ENCODE measurements around the gene SNRNP200.

Gene SNRNP200

DNA sequence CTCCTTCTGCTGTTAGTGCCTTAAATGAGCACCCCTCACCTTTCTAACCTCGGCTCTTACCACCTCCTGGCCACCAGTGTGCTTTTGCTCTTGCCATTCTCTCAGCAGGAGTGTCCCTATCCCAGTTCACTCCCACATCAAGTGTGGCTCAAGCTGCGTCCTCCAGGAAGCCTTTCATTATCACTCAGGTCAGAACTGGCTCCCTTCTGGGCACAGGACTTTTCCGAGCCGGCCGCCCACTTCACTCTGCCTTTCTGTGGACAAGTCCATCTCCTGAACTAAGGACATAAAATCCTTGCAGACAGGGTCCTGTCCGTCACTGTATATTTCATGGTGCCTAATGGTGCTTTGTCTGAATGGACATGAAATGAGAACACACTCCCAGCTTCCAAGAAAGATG is 55.2 kb downstream of the SNRNP200 start:
- Histone ChIP-seq H3K9ac (ENCODE audit: low read depth, low read length) (no peak overlapping the region), H3K27me3 (ENCODE audit: control insufficient read depth, insufficient read depth, low read length) (no peaks in the 10 kb centered on the region), H3K9me3 (ENCODE audit: control insufficient read depth, insufficient read depth, low read length) (no peaks in the 10 kb centered on the region), H3K36me3 (ENCODE audit: control insufficient read depth, insufficient read depth, low read length) (peaks cover 37% of the 10 kb centered on the region), H3K4me3 (ENCODE audit: low read depth, low read length) (no peak overlapping the region), H3K27ac (ENCODE audit: low read depth, low read length) (no peak overlapping the region), H3K4me1 (ENCODE audit: control insufficient read depth, insufficient read depth, low read length) (no peaks in the 10 kb centered on the region)

DNA sequence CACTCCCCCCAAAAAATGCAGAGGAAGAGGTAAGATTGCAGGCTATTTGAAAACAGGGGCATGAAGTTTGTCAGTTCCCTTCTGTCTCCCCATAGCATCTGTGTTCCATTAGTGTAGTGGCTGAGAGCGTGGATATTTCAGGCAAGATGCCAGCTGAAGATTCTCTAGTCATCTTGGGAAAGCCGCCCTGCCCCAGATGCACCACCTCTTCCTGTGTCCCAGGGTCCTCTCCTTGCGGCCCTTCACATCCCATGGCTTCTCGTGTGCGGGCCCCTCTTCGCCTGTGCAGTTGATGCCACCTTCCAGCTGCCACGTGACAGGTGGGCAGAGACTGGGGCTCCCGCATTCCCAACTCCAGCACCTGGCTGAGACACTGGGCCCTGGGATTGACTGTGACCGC is 55.7 kb downstream of the SNRNP200 start:
- H3K9ac ChIP-seq (ENCODE audit: low read depth, low read length), result no peak overlapping the region
- no peak overlapping the region for H3K27ac ChIP-seq (ENCODE audit: low read depth, low read length)
- H3K4me1 ChIP-seq (ENCODE audit: control insufficient read depth, insufficient read depth, low read length), result no peaks in the 10 kb centered on the region

GRCh38 chr2:96248624-96249023 is 56.7 kb downstream of the SNRNP200 start:
- no peak overlapping the region for H3K4me3 ChIP-seq (ENCODE audit: low read depth, low read length)
- H3K36me3 ChIP-seq (ENCODE audit: control insufficient read depth, insufficient read depth, low read length), result peaks cover 21% of the 10 kb centered on the region
- no peak overlapping the region for H3K9ac ChIP-seq (ENCODE audit: low read depth, low read length)
- H3K27ac ChIP-seq (ENCODE audit: low read depth, low read length), result no peak overlapping the region
- no peaks in the 10 kb centered on the region for H3K4me1 ChIP-seq (ENCODE audit: control insufficient read depth, insufficient read depth, low read length)
- no peaks in the 10 kb centered on the region for H3K27me3 ChIP-seq (ENCODE audit: control insufficient read depth, insufficient read depth, low read length)
- H3K9me3 ChIP-seq (ENCODE audit: control insufficient read depth, insufficient read depth, low read length), result no peaks in the 10 kb centered on the region

More for the DNA sequence above, 55.7 kb downstream of the SNRNP200 start:
- no peaks in the 10 kb centered on the region for H3K27me3 ChIP-seq (ENCODE audit: control insufficient read depth, insufficient read depth, low read length)
- H3K9me3 ChIP-seq (ENCODE audit: control insufficient read depth, insufficient read depth, low read length), result no peaks in the 10 kb centered on the region
- H3K4me3 ChIP-seq (ENCODE audit: low read depth, low read length), result no peak overlapping the region
- peaks cover 31% of the 10 kb centered on the region for H3K36me3 ChIP-seq (ENCODE audit: control insufficient read depth, insufficient read depth, low read length)

DNA sequence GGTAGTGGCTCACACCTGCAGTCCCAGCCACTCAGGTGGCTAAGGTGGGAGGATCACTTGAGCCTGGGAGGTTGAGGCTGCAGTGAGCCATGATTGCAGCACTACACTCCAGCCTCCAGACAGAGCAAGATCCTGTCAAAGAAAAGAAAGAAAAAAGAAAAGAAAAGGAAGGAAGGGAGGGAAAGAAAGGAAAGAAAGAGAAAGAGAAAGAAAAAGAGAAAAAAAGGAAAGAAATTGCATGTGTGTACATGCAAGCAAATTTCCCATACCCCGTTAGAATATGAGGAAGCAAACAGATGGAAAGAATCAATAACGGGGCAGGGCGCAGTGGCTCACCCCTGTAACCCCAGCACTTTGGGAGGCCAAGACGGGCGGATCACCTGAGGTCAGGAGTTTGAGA is 57.5 kb downstream of the SNRNP200 start:
- no peak overlapping the region for H3K4me3 ChIP-seq (ENCODE audit: low read depth, low read length)
- no peaks in the 10 kb centered on the region for H3K4me1 ChIP-seq (ENCODE audit: control insufficient read depth, insufficient read depth, low read length)
- H3K27me3 ChIP-seq (ENCODE audit: control insufficient read depth, insufficient read depth, low read length), result no peaks in the 10 kb centered on the region
- no peak overlapping the region for H3K27ac ChIP-seq (ENCODE audit: low read depth, low read length)
- no peak overlapping the region for H3K9ac ChIP-seq (ENCODE audit: low read depth, low read length)
- H3K36me3 ChIP-seq (ENCODE audit: control insufficient read depth, insufficient read depth, low read length), result peaks cover 14% of the 10 kb centered on the region
- H3K9me3 ChIP-seq (ENCODE audit: control insufficient read depth, insufficient read depth, low read length), result no peaks in the 10 kb centered on the region

DNA sequence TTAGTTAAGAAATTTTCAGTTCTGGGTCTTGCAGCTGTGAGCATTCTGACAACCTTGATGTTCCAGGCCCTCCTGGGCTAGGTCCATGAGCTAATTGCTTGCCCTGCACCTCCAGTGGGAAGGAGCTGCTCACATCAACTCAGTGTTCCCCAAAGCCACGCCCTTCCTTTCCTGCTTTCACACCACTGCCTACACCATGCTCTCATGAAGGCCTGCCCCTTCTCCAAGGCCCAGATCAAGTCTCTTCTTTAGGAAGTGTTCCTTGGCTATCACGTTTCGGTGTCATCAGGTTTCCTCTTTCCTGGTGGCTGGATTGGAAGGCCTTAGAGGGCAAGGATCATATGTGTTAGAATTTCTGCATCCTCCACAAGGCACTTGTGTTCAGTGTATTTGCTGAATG is 58.3 kb downstream of the SNRNP200 start:
- Histone ChIP-seq H3K36me3 (ENCODE audit: control insufficient read depth, insufficient read depth, low read length) (peaks cover 5% of the 10 kb centered on the region), H3K9ac (ENCODE audit: low read depth, low read length) (no peak overlapping the region), H3K27ac (ENCODE audit: low read depth, low read length) (no peak overlapping the region), H3K9me3 (ENCODE audit: control insufficient read depth, insufficient read depth, low read length) (no peaks in the 10 kb centered on the region), H3K27me3 (ENCODE audit: control insufficient read depth, insufficient read depth, low read length) (no peaks in the 10 kb centered on the region), H3K4me3 (ENCODE audit: low read depth, low read length) (no peak overlapping the region), H3K4me1 (ENCODE audit: control insufficient read depth, insufficient read depth, low read length) (no peaks in the 10 kb centered on the region)

DNA sequence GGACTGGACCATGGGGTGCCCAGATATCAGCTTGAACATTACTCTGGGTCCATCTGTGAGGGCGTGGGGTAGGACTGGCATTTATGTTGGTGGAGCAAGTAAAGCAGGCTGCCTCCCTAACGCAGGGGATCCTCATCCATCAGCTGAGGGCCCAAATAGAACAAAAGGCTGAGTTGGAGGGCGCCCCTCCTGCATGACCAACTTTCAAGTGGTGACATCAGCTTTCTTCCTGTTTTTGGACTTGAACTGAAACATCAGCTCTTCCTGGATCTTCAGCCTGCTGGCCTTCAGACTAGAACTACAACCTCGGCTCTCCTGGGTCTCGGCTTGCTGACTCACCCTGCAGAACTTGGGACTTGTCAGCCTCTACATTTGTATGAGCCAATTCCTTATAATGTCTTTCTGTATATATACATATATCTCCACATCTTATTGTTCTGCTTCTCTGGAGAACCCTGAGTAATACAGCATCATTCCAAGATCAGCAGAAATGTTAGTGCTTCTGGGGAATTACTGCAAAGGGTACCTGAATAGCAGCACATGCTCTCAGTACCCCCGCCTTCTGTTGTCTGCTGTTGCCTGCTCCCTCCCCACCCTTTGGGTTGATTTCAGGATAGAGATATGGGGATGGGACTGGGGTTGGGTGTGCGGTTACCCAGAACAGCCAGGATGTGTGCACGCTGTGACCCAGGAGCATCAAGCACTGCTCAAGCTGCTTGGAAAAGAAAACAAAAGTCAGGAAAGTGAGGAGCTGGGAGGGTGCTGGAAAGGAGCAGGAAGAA is 59.5 kb downstream of the SNRNP200 start:
- Histone ChIP-seq H3K4me3 (ENCODE audit: low read depth, low read length) (no peak overlapping the region), H3K9me3 (ENCODE audit: control insufficient read depth, insufficient read depth, low read length) (no peaks in the 10 kb centered on the region), H3K27me3 (ENCODE audit: control insufficient read depth, insufficient read depth, low read length) (no peaks in the 10 kb centered on the region), H3K36me3 (ENCODE audit: control insufficient read depth, insufficient read depth, low read length) (0 out of 2 replicates have a peak, but pooled peaks cover 3% of the 10 kb centered on the region), H3K27ac (ENCODE audit: low read depth, low read length) (no peak overlapping the region), H3K9ac (ENCODE audit: low read depth, low read length) (no peak overlapping the region), H3K4me1 (ENCODE audit: control insufficient read depth, insufficient read depth, low read length) (no peaks in the 10 kb centered on the region)

- H3K9ac ChIP-seq (ENCODE audit: low read depth, low read length), result no peak overlapping the region
- no peaks in the 10 kb centered on the region for H3K9me3 ChIP-seq (ENCODE audit: control insufficient read depth, insufficient read depth, low read length)
- no peak overlapping the region for H3K4me3 ChIP-seq (ENCODE audit: low read depth, low read length)
- H3K36me3 ChIP-seq (ENCODE audit: control insufficient read depth, insufficient read depth, low read length), result no peaks in the 10 kb centered on the region
- H3K27ac ChIP-seq (ENCODE audit: low read depth, low read length), result no peak overlapping the region
- no peaks in the 10 kb centered on the region for H3K27me3 ChIP-seq (ENCODE audit: control insufficient read depth, insufficient read depth, low read length)
- H3K4me1 ChIP-seq (ENCODE audit: control insufficient read depth, insufficient read depth, low read length), result no peaks in the 10 kb centered on the region
Measured at GRCh38 chr2:96243843-96244242, 61.5 kb downstream of the SNRNP200 start.

- no peak overlapping the region for H3K9ac ChIP-seq (ENCODE audit: low read depth, low read length)
- no peak overlapping the region for H3K27ac ChIP-seq (ENCODE audit: low read depth, low read length)
- no peaks in the 10 kb centered on the region for H3K27me3 ChIP-seq (ENCODE audit: control insufficient read depth, insufficient read depth, low read length)
- H3K4me1 ChIP-seq (ENCODE audit: control insufficient read depth, insufficient read depth, low read length), result no peaks in the 10 kb centered on the region
- H3K9me3 ChIP-seq (ENCODE audit: control insufficient read depth, insufficient read depth, low read length), result no peaks in the 10 kb centered on the region
- no peak overlapping the region for H3K4me3 ChIP-seq (ENCODE audit: low read depth, low read length)
- H3K36me3 ChIP-seq (ENCODE audit: control insufficient read depth, insufficient read depth, low read length), result no peaks in the 10 kb centered on the region
Measured at GRCh38 chr2:96241900-96242611, 63.3 kb downstream of the SNRNP200 start.

GRCh38 chr2:96241227-96241626 is 64.1 kb downstream of the SNRNP200 start:
- no peak overlapping the region for H3K9ac ChIP-seq (ENCODE audit: low read depth, low read length)
- H3K4me1 ChIP-seq (ENCODE audit: control insufficient read depth, insufficient read depth, low read length), result no peaks in the 10 kb centered on the region
- H3K27ac ChIP-seq (ENCODE audit: low read depth, low read length), result no peak overlapping the region
- H3K27me3 ChIP-seq (ENCODE audit: control insufficient read depth, insufficient read depth, low read length), result no peaks in the 10 kb centered on the region
- no peaks in the 10 kb centered on the region for H3K9me3 ChIP-seq (ENCODE audit: control insufficient read depth, insufficient read depth, low read length)
- no peak overlapping the region for H3K4me3 ChIP-seq (ENCODE audit: low read depth, low read length)
- no peaks in the 10 kb centered on the region for H3K36me3 ChIP-seq (ENCODE audit: control insufficient read depth, insufficient read depth, low read length)

DNA sequence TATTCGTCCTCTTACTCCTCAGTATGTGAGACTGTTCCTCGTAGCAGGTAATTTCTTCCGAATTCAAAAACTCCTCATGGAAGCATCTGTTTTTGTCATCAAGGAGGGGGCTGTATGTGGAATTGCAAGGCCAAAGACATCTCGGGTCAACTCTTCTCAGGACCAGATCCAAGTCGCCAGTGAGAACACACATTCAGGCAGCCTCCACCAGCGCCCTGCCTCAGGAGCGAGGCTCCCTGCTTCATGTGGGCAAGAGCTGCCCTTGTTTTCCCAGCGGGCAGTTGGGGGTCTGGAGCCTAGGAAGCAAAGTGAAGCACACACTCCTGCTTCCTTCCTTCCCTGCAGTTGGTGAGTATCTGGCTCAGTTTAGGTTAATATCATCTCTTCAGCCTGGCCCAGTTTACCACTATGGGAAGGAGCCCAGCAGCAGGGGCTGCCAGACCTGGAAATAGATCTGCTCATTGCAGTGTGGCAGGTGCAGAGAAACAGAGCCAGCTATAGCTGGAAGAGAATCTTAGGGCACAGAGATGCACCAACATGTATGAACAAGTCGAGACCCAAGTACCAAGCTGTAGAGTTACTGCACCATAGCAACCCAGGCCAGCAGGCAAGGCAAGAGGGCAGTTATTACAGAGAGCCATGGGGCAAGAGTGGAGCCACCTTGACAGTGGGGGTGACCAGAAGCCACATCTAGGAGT is 64.9 kb downstream of the SNRNP200 start:
- Histone ChIP-seq H3K9ac (ENCODE audit: low read depth, low read length) (no peak overlapping the region), H3K9me3 (ENCODE audit: control insufficient read depth, insufficient read depth, low read length) (no peaks in the 10 kb centered on the region), H3K4me1 (ENCODE audit: control insufficient read depth, insufficient read depth, low read length) (no peaks in the 10 kb centered on the region), H3K36me3 (ENCODE audit: control insufficient read depth, insufficient read depth, low read length) (no peaks in the 10 kb centered on the region), H3K27ac (ENCODE audit: low read depth, low read length) (no peak overlapping the region), H3K4me3 (ENCODE audit: low read depth, low read length) (no peak overlapping the region), H3K27me3 (ENCODE audit: control insufficient read depth, insufficient read depth, low read length) (no peaks in the 10 kb centered on the region)

- Histone ChIP-seq H3K27me3 (ENCODE audit: control insufficient read depth, insufficient read depth, low read length) (no peaks in the 10 kb centered on the region), H3K4me3 (ENCODE audit: low read depth, low read length) (no peak overlapping the region), H3K4me1 (ENCODE audit: control insufficient read depth, insufficient read depth, low read length) (no peaks in the 10 kb centered on the region), H3K27ac (ENCODE audit: low read depth, low read length) (no peak overlapping the region), H3K9ac (ENCODE audit: low read depth, low read length) (no peak overlapping the region), H3K36me3 (ENCODE audit: control insufficient read depth, insufficient read depth, low read length) (no peaks in the 10 kb centered on the region), H3K9me3 (ENCODE audit: control insufficient read depth, insufficient read depth, low read length) (no peaks in the 10 kb centered on the region)
Measured at GRCh38 chr2:96239745-96240264, 65.5 kb downstream of the SNRNP200 start.
